ENCODE results near the gene LGALS8. TPM values are rescaled to one million over a fixed set of nuclear protein-coding genes. Genes with fewer than 3 reads are reported as not detected.

LGALS8 gene
- total RNA-seq, 1 donor from 2014 or later = 27.4 TPM

DNA sequence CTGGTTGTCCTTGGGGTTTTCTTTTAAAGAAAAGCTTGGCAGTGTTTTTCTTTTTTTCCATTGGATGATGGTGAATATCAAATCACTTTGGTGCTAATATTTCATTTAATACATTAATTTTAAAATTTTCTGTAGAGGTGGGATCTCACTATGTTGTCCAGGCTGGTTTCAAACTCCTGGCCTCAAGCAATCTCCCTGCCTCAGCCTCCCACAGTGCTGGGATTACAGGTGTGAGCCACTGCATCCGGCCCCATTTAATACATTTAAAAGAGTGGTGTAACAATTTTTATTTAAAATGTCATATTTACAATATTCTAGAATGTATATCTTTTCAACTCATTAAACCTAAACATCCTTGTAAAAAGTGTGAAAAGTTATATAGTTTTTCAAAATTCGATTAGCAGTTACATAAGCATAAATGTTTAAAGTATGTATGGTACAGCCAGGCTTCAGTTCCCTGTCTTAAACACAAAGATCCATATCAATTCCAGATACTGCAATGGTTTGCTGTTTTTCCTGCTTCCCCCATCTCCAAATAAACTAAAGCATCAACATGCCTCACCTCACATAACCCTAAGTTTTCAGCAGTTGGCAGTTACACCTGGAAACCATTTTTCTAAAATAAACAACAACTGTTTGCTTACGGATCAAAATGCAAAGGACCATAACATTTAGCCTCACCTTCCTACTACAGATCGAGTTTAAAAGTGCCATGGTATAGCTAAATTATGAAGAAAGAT lies 8.9 kb upstream of the LGALS8 start:
- Mint-ChIP-seq H3K9me3 (ENCODE audit: low read depth) (no peaks in the 10 kb centered on the region), H3K4me1 (ENCODE audit: low read depth) (peaks cover 26% of the 10 kb centered on the region), H3K27ac (no peak overlapping the region), H3K36me3 (ENCODE audit: insufficient read depth) (no peaks in the 10 kb centered on the region), H3K27me3 (no peaks in the 10 kb centered on the region), H3K4me3 (ENCODE audit: low read depth) (no peak overlapping the region)
- DNase-seq (ENCODE audit: low spot score, unreplicated experiment) = no peak
- no peak for TF ChIP-seq CTCF (IDR thresholded peaks at IDR 0.05; ENCODE audit: unreplicated experiment)

- Mint-ChIP-seq H3K27me3 (no peaks in the 10 kb centered on the region), H3K4me3 (ENCODE audit: low read depth) (no peak overlapping the region), H3K27ac (peak overlapping the region; percentile 51), H3K36me3 (ENCODE audit: insufficient read depth) (no peaks in the 10 kb centered on the region), H3K9me3 (ENCODE audit: low read depth) (no peaks in the 10 kb centered on the region), H3K4me1 (ENCODE audit: low read depth) (peaks cover 22% of the 10 kb centered on the region)
- no peak for DNase-seq (ENCODE audit: low spot score, unreplicated experiment)
- TF ChIP-seq CTCF (IDR thresholded peaks at IDR 0.05; ENCODE audit: unreplicated experiment) = no peak
Observed at GRCh38 chr1:236515443-236515958, 8.3 kb upstream of the LGALS8 start.

DNA sequence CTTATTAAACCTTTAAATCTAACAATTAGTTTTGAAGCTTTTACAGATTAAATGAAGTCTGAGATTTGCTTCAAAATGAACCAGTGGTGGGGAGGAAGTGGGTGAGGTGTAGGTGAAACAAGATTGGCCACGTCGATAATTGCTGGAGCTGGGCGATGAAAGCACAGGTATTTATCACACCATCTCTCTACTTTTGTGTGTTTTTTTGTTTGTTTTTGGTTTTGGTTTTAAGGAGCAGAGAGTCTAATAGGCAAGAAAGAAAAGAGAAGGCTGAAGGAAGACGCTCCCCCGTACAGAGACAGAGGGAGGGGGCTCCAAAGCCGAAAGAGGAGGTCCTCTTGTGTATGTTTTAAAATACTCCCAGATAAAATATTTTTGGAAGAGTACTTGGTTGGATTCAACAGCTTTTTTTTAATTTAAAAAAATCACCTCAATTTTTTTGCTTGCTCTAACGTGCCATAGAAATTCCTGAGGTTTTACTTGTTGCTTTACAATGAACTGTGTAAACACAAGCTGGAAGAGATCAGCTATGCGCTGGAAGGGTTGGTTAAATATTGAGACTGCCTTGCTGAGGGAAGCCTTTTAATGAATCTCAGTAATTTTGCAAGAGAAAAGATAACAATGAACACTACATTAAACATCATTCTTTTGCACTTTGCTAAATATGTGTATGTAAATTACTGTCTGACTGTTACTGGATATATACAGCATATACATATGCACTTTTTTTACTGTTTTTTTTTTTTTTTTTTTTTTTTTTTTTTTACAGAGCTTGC lies 6.7 kb upstream of the LGALS8 start:
- Mint-ChIP-seq H3K4me3 (ENCODE audit: low read depth) (peak overlapping the region; percentile 62), H3K27me3 (no peaks in the 10 kb centered on the region), H3K36me3 (ENCODE audit: insufficient read depth) (no peaks in the 10 kb centered on the region), H3K9me3 (ENCODE audit: low read depth) (no peaks in the 10 kb centered on the region), H3K27ac (peak overlapping the region; percentile 85), H3K4me1 (ENCODE audit: low read depth) (peaks cover 22% of the 10 kb centered on the region)
- DNase-seq (ENCODE audit: low spot score, unreplicated experiment) = no peak
- TF ChIP-seq CTCF (IDR thresholded peaks at IDR 0.05; ENCODE audit: unreplicated experiment) = no peak

DNA sequence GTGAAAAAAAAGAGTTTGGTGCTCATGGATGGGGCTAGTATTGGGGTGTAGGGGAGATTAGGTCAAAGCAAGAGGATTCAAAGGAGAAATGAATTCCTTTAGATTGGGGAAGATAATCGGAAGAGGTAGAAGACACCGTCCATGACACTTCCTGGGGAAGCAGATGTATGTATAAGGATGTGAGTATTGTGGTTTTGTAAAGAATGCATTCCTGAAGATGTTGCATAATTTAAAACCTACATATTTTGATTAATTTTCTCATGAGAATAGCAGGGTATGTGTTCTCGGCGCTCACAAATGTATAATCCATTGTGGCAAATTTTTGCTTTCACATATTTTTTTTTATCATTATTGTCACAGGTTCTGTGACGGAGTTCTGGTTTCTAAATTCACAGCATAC lies 5.5 kb upstream of the LGALS8 start:
- no peak for DNase-seq (ENCODE audit: low spot score, unreplicated experiment)
- Mint-ChIP-seq H3K27me3 (no peaks in the 10 kb centered on the region), H3K4me1 (ENCODE audit: low read depth) (peaks cover 30% of the 10 kb centered on the region), H3K27ac (no peak overlapping the region), H3K36me3 (ENCODE audit: insufficient read depth) (no peaks in the 10 kb centered on the region), H3K4me3 (ENCODE audit: low read depth) (no peak overlapping the region), H3K9me3 (ENCODE audit: low read depth) (no peaks in the 10 kb centered on the region)
- no peak for TF ChIP-seq CTCF (IDR thresholded peaks at IDR 0.05; ENCODE audit: unreplicated experiment)

GRCh38 chr1:236520445-236521005 lies 3.3 kb upstream of the LGALS8 start:
- Mint-ChIP-seq H3K4me3 (ENCODE audit: low read depth) (no peak overlapping the region), H3K27ac (no peak overlapping the region), H3K9me3 (ENCODE audit: low read depth) (no peaks in the 10 kb centered on the region), H3K4me1 (ENCODE audit: low read depth) (peaks cover 35% of the 10 kb centered on the region), H3K27me3 (no peaks in the 10 kb centered on the region), H3K36me3 (ENCODE audit: insufficient read depth) (no peaks in the 10 kb centered on the region)
- DNase-seq (ENCODE audit: low spot score, unreplicated experiment) = no peak
- no peak for TF ChIP-seq CTCF (IDR thresholded peaks at IDR 0.05; ENCODE audit: unreplicated experiment)

All from progenitor cell of endocrine pancreas (in vitro differentiated cells).